ENCODE results near the gene MGST2. TPM values are rescaled to one million over a fixed set of nuclear protein-coding genes. Genes with fewer than 3 reads are reported as not detected.

Gene MGST2
- total and polyA plus RNA-seq, 4 donors: 69.6 to 170 (median 90.7) TPM

DNA sequence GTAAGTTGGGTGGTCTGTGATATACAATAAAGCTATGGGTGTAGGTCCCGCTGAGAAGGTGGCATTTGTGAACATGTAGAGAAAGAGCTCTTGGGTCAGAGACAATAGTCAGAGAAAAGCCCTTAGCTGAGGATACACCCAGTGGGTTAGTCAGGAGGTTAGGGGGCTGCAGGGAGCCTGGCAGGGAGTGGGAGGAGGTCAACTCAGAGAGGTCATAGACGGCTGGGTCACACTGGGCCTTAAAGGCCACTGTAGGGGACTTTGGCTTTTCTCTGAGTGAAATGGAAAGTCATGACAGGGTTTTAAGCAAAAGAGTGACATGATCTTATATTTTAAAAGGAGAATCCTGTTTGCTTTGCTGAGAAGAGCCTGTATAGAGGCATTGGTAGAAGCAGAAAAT lies 16.7 kb downstream of the MGST2 start:
- TF ChIP-seq, protein P1, sequence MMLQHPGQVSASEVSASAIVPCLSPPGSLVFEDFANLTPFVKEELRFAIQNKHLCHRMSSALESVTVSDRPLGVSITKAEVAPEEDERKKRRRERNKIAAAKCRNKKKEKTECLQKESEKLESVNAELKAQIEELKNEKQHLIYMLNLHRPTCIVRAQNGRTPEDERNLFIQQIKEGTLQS (IDR thresholded peaks at IDR 0.05): no peak
- no peak for TF ChIP-seq HNF4G (IDR thresholded peaks at IDR 0.05)
- TF ChIP-seq, protein P2, sequence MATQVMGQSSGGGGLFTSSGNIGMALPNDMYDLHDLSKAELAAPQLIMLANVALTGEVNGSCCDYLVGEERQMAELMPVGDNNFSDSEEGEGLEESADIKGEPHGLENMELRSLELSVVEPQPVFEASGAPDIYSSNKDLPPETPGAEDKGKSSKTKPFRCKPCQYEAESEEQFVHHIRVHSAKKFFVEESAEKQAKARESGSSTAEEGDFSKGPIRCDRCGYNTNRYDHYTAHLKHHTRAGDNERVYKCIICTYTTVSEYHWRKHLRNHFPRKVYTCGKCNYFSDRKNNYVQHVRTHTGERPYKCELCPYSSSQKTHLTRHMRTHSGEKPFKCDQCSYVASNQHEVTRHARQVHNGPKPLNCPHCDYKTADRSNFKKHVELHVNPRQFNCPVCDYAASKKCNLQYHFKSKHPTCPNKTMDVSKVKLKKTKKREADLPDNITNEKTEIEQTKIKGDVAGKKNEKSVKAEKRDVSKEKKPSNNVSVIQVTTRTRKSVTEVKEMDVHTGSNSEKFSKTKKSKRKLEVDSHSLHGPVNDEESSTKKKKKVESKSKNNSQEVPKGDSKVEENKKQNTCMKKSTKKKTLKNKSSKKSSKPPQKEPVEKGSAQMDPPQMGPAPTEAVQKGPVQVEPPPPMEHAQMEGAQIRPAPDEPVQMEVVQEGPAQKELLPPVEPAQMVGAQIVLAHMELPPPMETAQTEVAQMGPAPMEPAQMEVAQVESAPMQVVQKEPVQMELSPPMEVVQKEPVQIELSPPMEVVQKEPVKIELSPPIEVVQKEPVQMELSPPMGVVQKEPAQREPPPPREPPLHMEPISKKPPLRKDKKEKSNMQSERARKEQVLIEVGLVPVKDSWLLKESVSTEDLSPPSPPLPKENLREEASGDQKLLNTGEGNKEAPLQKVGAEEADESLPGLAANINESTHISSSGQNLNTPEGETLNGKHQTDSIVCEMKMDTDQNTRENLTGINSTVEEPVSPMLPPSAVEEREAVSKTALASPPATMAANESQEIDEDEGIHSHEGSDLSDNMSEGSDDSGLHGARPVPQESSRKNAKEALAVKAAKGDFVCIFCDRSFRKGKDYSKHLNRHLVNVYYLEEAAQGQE (IDR thresholded peaks at IDR 0.05): no peak
- TF ChIP-seq RAD21 (IDR thresholded peaks at IDR 0.05): no peak
- TF ChIP-seq JUND (IDR thresholded peaks at IDR 0.05): no peak
- peak in 1 of 2 donors; percentile 22 for TF ChIP-seq HNF4A (conservative IDR thresholded peaks at IDR 0.05)
- TF ChIP-seq FOXA1 (IDR thresholded peaks at IDR 0.05): no peak
- TF ChIP-seq FOXA2 (IDR thresholded peaks at IDR 0.05): no peak
- Histone ChIP-seq H3K27me3 (ENCODE audit: control insufficient read depth in 4 of 4, insufficient read depth in 4 of 4, low read length in 3 of 4) (no peaks in the 10 kb centered on the region), H3K36me3 (ENCODE audit: control insufficient read depth in 4 of 4, insufficient read depth in 3 of 4, low read depth in 1 of 4, low read length in 3 of 4) (peaks cover 2 to 29% (median 15%) of the 10 kb centered on the region in 4 donors), H3K9me3 (ENCODE audit: control insufficient read depth in 4 of 4, low read length in 3 of 4) (no peaks in the 10 kb centered on the region), H3K27ac (ENCODE audit: low read depth in 1 of 2, low read length in 2 of 2) (no peak overlapping the region), H3K4me1 (ENCODE audit: control insufficient read depth in 4 of 4, insufficient read depth in 4 of 4, low read length in 3 of 4) (peaks cover 7 to 40% (median 27%) of the 10 kb centered on the region in 4 donors), H3K9ac (ENCODE audit: low read depth in 1 of 2, low read length in 2 of 2) (peak overlapping the region in 1 of 2 donors; percentile 42), H3K4me3 (ENCODE audit: low read depth in 1 of 3, low read length in 3 of 3) (no peak overlapping the region)
- WGBS: 71% methylated on average over 2 of the region's 2 CpGs
- no peak for DNase-seq (ENCODE audit: low spot score)

DNA sequence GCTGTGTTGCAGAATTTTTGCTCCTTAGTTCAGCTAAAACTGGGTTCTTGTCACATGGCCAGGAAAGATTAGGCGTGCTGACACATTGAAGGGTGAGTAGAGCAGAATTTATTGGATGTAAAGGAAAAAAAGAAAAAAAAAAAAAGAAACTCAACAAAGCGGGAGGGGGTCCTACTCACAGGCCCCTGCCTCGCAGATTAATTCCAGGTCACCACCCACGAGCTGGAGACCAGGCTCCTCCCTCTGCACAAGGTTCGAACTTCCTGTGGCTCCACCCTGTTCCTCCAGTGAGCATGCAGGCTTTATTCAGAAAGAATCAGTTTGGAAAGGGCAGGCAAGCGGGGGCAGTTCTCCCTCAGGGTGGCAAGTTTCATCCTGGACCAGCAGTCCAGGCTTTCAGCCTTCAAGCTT lies 17.1 kb downstream of the MGST2 start:
- peak overlapping the region in 1 of 2 donors; percentile 42 for H3K9ac ChIP-seq (ENCODE audit: low read depth in 1 of 2, low read length in 2 of 2)
- no peak overlapping the region for H3K4me3 ChIP-seq (ENCODE audit: low read depth in 1 of 3, low read length in 3 of 3)
- TF ChIP-seq EGR1 (IDR thresholded peaks at IDR 0.05; ENCODE audit: low read depth in 2 of 2) (no peak), RAD21 (IDR thresholded peaks at IDR 0.05) (no peak), FOXA1 (IDR thresholded peaks at IDR 0.05) (no peak), JUND (IDR thresholded peaks at IDR 0.05) (no peak), TAF1 (conservative IDR thresholded peaks at IDR 0.05) (no peak), SP1 (IDR thresholded peaks at IDR 0.05) (no peak)
- TF ChIP-seq, protein P3, sequence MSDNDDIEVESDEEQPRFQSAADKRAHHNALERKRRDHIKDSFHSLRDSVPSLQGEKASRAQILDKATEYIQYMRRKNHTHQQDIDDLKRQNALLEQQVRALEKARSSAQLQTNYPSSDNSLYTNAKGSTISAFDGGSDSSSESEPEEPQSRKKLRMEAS (IDR thresholded peaks at IDR 0.05): no peak
- no peaks in the 10 kb centered on the region for H3K9me3 ChIP-seq (ENCODE audit: control insufficient read depth in 4 of 4, low read length in 3 of 4)
- 61% methylated on average over 6 of the region's 6 CpGs for WGBS
- no peak for DNase-seq (ENCODE audit: low spot score)
- H3K36me3 ChIP-seq (ENCODE audit: control insufficient read depth in 4 of 4, insufficient read depth in 3 of 4, low read depth in 1 of 4, low read length in 3 of 4): peaks cover 2 to 29% (median 15%) of the 10 kb centered on the region in 4 donors
- H3K27ac ChIP-seq (ENCODE audit: low read depth in 1 of 2, low read length in 2 of 2): no peak overlapping the region
- no peaks in the 10 kb centered on the region for H3K27me3 ChIP-seq (ENCODE audit: control insufficient read depth in 4 of 4, insufficient read depth in 4 of 4, low read length in 3 of 4)
- H3K4me1 ChIP-seq (ENCODE audit: control insufficient read depth in 4 of 4, insufficient read depth in 4 of 4, low read length in 3 of 4): peaks cover 10 to 44% (median 31%) of the 10 kb centered on the region in 4 donors

DNA sequence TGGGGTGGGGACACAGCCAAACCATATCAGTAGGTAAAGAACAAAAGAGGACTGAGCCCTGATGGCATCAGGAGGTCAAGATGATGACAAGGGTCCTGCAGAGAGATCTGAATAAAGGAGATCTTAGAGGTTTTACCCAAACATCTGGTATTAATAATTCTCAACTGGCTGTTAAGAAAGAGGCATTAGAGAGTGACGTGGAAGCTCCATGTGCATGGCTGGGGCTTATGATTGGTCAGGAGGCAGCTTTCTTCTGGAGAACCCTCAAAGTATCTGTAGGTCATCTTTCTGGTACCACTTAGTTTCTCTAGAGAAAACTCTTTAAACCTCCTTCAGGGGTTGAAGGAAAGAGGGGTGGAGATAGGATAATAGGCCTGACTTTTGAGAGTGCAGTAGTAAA lies 18.7 kb downstream of the MGST2 start:
- H3K27me3 ChIP-seq (ENCODE audit: control insufficient read depth in 4 of 4, insufficient read depth in 4 of 4, low read length in 3 of 4): no peaks in the 10 kb centered on the region
- no peak overlapping the region for H3K4me3 ChIP-seq (ENCODE audit: low read depth in 1 of 3, low read length in 3 of 3)
- WGBS: 92% methylated on average over 1 of the region's 1 CpG
- peaks cover 10 to 52% (median 42%) of the 10 kb centered on the region in 4 donors for H3K4me1 ChIP-seq (ENCODE audit: control insufficient read depth in 4 of 4, insufficient read depth in 4 of 4, low read length in 3 of 4)
- no peak for DNase-seq (ENCODE audit: low spot score)
- no peaks in the 10 kb centered on the region for H3K9me3 ChIP-seq (ENCODE audit: control insufficient read depth in 4 of 4, low read length in 3 of 4)
- H3K9ac ChIP-seq (ENCODE audit: low read depth in 1 of 2, low read length in 2 of 2): no peak overlapping the region
- no peak overlapping the region for H3K27ac ChIP-seq (ENCODE audit: low read depth in 1 of 2, low read length in 2 of 2)
- peaks cover 0 to 17% (median 7%) of the 10 kb centered on the region in 4 donors for H3K36me3 ChIP-seq (ENCODE audit: control insufficient read depth in 4 of 4, insufficient read depth in 3 of 4, low read depth in 1 of 4, low read length in 3 of 4)
- TF ChIP-seq RXRA (IDR thresholded peaks at IDR 0.05): no peak
- TF ChIP-seq, protein P2 (IDR thresholded peaks at IDR 0.05): no peak
- TF ChIP-seq YY1 (IDR thresholded peaks at IDR 0.05): no peak
- TF ChIP-seq, protein P1 (IDR thresholded peaks at IDR 0.05): no peak
- no peak for TF ChIP-seq JUND (IDR thresholded peaks at IDR 0.05)
- TF ChIP-seq FOXA1 (IDR thresholded peaks at IDR 0.05): no peak
- TF ChIP-seq, protein P4, sequence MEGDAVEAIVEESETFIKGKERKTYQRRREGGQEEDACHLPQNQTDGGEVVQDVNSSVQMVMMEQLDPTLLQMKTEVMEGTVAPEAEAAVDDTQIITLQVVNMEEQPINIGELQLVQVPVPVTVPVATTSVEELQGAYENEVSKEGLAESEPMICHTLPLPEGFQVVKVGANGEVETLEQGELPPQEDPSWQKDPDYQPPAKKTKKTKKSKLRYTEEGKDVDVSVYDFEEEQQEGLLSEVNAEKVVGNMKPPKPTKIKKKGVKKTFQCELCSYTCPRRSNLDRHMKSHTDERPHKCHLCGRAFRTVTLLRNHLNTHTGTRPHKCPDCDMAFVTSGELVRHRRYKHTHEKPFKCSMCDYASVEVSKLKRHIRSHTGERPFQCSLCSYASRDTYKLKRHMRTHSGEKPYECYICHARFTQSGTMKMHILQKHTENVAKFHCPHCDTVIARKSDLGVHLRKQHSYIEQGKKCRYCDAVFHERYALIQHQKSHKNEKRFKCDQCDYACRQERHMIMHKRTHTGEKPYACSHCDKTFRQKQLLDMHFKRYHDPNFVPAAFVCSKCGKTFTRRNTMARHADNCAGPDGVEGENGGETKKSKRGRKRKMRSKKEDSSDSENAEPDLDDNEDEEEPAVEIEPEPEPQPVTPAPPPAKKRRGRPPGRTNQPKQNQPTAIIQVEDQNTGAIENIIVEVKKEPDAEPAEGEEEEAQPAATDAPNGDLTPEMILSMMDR (IDR thresholded peaks at IDR 0.05; ENCODE audit: low read depth, low read length, missing input control): no peak
- TF ChIP-seq HNF4A (conservative IDR thresholded peaks at IDR 0.05): no peak
- TF ChIP-seq FOXA2 (IDR thresholded peaks at IDR 0.05): no peak
- TF ChIP-seq TAF1 (conservative IDR thresholded peaks at IDR 0.05): no peak
- no peak for TF ChIP-seq HNF4G (IDR thresholded peaks at IDR 0.05)
- TF ChIP-seq NR2F2 (IDR thresholded peaks at IDR 0.05): no peak
- TF ChIP-seq RAD21 (IDR thresholded peaks at IDR 0.05): no peak
- TF ChIP-seq, protein P3 (IDR thresholded peaks at IDR 0.05): no peak
- TF ChIP-seq EGR1 (IDR thresholded peaks at IDR 0.05; ENCODE audit: low read depth in 2 of 2): no peak
- TF ChIP-seq SP1 (IDR thresholded peaks at IDR 0.05): no peak
